GM10847 (cell line): ENCODE data around the gene SPATA7.

ENCODE experiments used
- POLR2A ChIP-seq: IDR thresholded peaks from 2 replicates; pipeline ENCODE4 v1.6.1; 2011; ENCODE audit not compliant: insufficient read length; ENCODE audit errors: extremely low read depth

SPATA7 gene

DNA sequence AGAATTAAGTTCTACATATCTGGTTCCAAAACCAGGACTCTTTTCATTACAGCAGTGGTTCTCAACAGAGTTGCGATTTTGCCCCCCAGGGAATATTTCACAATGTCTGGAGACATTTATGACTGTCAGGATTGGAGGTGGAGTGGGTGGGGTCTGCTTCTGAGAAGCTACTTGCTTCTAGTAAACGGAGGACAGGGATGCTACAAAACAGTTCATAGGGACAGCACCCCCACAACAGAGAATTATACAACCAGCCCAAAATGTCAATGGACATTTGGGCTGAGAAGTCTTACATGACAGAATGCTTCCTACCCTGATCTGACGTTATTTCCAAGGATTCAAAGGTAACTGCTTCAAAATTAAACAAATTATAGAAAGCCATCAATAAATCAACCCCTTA, 739 bp upstream of the SPATA7 start:
- TF ChIP-seq POLR2A: no peak

GRCh38 chr14:88386256-88386794, 868 bp downstream of the SPATA7 start:
- no peak for TF ChIP-seq POLR2A

DNA sequence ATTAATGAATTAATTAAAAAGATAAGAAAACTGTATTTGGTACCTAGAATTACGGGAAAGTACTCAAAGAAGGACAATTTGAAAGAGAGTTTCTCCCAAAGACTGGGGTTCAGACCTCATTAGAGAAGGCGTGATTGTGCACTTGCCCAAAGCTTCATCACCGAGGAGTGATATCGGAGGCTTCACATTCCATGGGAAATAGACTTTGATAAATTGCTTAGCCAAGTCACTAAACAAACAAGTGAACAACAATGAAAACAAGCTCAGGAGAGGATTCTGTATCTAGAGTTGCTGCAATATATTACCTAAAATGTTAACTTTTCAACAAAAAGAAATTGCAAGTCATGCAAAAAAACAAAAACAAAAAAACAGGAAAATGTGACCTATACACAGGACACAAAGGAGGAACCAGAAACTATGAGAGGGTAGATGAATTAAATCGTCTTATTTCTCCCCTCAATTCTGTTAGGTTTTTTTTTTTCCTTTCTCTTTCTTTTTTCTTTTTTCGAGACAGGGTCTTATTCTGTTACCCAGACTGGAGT, 3.4 kb downstream of the SPATA7 start:
- TF ChIP-seq POLR2A: no peak

DNA sequence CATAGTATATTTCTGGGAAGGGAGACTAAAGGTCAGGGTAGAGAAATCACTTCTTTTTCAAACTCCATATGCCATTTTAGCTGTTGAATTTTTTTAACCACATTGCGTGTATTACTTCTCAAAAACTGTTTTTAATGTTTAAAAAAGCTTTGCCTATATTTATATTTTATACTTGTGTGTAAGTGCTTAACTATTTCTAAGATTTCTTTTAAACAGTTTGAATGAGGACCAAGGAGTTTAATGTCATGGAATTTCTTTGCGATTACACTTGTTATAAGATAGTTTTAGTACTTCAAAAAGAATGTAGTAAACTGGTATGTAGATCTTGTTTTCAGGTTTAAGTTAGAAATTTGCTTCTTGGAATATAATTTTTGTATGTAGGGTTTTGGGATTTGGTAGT, 7.2 kb downstream of the SPATA7 start:
- TF ChIP-seq POLR2A: no peak

DNA sequence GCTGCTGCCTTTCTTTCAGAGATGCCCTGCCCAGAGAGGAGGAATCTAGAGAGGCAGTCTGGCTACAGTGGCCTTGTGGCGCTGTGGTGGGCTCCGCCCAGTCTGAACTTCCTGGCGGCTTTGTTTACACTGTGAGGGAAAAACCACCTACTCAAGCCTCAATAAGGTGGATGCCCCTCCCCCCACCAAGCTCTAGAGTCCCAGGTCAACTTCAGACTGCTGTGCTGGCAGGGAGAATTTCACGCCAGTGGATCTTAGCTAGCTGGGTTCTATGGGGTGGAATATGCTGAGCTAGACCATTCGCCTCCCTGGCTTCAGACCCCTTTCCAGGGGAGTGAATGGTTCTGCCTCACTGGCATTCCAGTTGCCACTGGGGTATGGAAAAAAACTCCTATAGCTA, 25.6 kb downstream of the SPATA7 start:
- no peak for TF ChIP-seq POLR2A

- TF ChIP-seq POLR2A: no peak
Observed at GRCh38 chr14:88417594-88417993, 32.1 kb downstream of the SPATA7 start.

- no peak for TF ChIP-seq POLR2A
Observed at GRCh38 chr14:88420187-88420586, 34.7 kb downstream of the SPATA7 start.

DNA sequence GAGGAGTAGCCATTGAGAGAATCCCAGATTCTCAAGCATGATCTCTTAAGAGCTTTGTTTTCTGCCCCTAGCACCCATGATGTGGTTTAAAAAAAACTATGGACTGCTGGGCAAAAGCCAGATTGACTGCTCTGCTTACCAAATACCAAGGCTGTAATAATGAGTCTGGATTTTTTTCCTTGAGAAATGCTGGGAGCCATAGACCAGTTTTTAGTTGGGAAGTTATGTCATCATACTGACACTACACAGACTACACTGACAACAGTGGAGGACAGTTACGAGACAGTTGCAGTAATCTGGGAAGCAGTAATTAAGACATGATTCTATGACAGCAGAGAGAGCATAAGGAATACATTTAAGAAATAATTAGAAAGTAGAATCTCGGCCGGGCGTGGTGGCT, 35.8 kb downstream of the SPATA7 start:
- no peak for TF ChIP-seq POLR2A

DNA sequence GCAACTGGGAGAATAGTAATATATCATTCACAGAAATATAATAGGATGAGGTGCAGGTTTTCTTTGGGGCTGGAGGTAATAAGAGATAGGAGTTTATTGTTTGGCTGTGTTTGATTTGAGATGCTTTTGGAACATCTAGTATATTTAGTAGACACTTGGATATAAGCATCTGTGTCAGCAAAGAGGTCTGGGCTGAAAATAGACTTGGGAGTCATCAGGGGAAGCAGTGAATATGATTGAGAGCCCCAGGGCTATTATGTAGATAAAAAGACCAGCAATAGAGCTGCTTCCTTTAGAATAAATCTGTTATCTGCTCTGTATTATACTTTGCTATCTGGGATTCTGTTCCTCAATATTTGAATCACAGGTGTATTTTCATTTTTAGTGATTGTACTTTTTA, 36.6 kb downstream of the SPATA7 start:
- TF ChIP-seq POLR2A: no peak

DNA sequence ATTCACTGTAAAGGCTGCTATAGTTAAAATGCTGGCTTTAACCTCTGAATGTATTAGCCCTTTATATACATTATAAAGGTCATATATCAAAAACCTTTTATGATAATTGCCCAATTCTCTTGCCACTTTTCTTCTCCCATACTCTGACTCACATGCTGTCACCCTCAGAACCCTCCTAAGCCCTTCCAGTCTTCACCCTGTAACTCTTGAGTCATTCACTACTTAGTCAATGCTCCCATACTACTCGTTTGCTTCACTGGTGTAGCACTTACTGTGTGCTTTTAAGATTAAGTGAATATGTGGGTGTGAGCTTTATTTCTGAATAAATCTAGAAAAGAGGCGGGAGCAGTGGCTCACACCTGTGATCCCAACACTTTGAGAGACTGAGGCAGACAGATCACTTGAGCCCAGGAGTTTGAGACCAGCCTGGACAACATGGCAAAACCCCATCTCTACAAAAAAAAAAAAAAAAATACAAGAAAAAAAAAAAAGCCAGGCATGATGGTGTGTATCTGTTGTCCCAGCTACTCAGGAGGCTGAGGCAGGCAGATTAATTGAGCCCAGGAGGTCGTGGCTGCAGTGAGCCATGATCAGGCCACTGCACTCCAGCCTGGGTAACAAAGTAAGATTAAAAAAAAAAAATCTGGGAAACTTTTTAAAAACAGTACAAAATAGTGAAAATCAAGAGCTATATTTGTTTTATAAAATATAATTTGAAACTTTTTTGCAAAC, 37.6 kb downstream of the SPATA7 start:
- no peak for TF ChIP-seq POLR2A

GRCh38 chr14:88424573-88424972, 39.1 kb downstream of the SPATA7 start:
- no peak for TF ChIP-seq POLR2A

DNA sequence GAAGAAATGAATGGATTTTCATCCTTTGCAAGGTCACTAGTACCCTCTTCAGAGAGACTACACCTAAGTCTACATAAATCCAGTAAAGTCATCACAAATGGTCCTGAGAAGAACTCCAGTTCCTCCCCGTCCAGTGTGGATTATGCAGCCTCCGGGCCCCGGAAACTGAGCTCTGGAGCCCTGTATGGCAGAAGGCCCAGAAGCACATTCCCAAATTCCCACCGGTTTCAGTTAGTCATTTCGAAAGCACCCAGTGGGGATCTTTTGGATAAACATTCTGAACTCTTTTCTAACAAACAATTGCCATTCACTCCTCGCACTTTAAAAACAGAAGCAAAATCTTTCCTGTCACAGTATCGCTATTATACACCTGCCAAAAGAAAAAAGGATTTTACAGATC, 40.8 kb downstream of the SPATA7 start:
- TF ChIP-seq POLR2A: no peak

- no peak for TF ChIP-seq POLR2A
Observed at GRCh38 chr14:88430976-88431375, 45.5 kb downstream of the SPATA7 start.

- TF ChIP-seq POLR2A: no peak
Observed at GRCh38 chr14:88437658-88438057, 52.2 kb downstream of the SPATA7 start.

GRCh38 chr14:88439088-88439487, 53.6 kb downstream of the SPATA7 start:
- TF ChIP-seq POLR2A: no peak

- TF ChIP-seq POLR2A: no peak
Observed at GRCh38 chr14:88452231-88452630, 66.8 kb downstream of the SPATA7 start.

GRCh38 chr14:88454886-88455285, 69.4 kb downstream of the SPATA7 start:
- TF ChIP-seq POLR2A: no peak
